HG03097 (cell line): ENCODE measurements around the gene ANKRD65.
A peak's percentile ranks its signal among the peaks of the same experiment; 100 is the strongest.
"Not testable (repeated sequence)": the region's sequence is repeated elsewhere in the genome, so short reads cannot be mapped to it uniquely, and the experiment has no call there.

Source experiments
- ATAC-seq: cut with Tn5 transposase; IDR thresholded peaks from one replicate; pipeline ENCODE4 v1.9.1; 2021; ENCODE audit not compliant: unreplicated experiment, low FRiP score

ANKRD65 gene

GRCh38 chr1:1418464-1419362 lies 2.4 kb downstream of the ANKRD65 start:
- ATAC-seq = no peak

- ATAC-seq = not testable (repeated sequence)
Measured at GRCh38 chr1:1417825-1418463, 3.1 kb downstream of the ANKRD65 start.

GRCh38 chr1:1417396-1417795 lies 3.7 kb downstream of the ANKRD65 start:
- not testable (repeated sequence) for ATAC-seq

GRCh38 chr1:1415751-1416150 lies 5.3 kb downstream of the ANKRD65 start:
- no peak for ATAC-seq

- not testable (repeated sequence) for ATAC-seq
Measured at GRCh38 chr1:1412311-1412902, 8.7 kb downstream of the ANKRD65 start.

- ATAC-seq = no peak
Measured at GRCh38 chr1:1411626-1412025, 9.4 kb downstream of the ANKRD65 start.

- not testable (repeated sequence) for ATAC-seq
Measured at GRCh38 chr1:1410238-1410637, 10.8 kb downstream of the ANKRD65 start.

- peak; percentile 34 for ATAC-seq
Measured at GRCh38 chr1:1407636-1408318, 13.3 kb downstream of the ANKRD65 start.

GRCh38 chr1:1406821-1407635 lies 14.0 kb downstream of the ANKRD65 start, which contains the start of gene MRPL20:
Gene MRPL20 (minus strand): TSS chr1:1407293. CDS start chr1:1407217, 76 bp downstream.
- peak; percentile 82 for ATAC-seq

- ATAC-seq = no peak
Measured at GRCh38 chr1:1406101-1406820, 14.8 kb downstream of the ANKRD65 start.

- ATAC-seq = no peak
Measured at GRCh38 chr1:1403653-1404052, 17.4 kb downstream of the ANKRD65 start.

- not testable (repeated sequence) for ATAC-seq
Measured at GRCh38 chr1:1402901-1403392, 18.1 kb downstream of the ANKRD65 start.

- ATAC-seq = no peak
Measured at GRCh38 chr1:1402072-1402900, 18.8 kb downstream of the ANKRD65 start.

GRCh38 chr1:1401457-1402010 lies 19.5 kb downstream of the ANKRD65 start:
- ATAC-seq = no peak

GRCh38 chr1:1400576-1401456 lies 20.3 kb downstream of the ANKRD65 start:
- no peak for ATAC-seq

- no peak for ATAC-seq
Measured at GRCh38 chr1:1399872-1400575, 21.1 kb downstream of the ANKRD65 start.
